ENCODE results near the gene FAM149A. TPM values are rescaled to one million over a fixed set of nuclear protein-coding genes. Genes with fewer than 3 reads are reported as not detected.

The FAM149A gene
- total RNA-seq, 4 donors from 2014 or later, result 8.1 to 13.4 (median 9.7) TPM

DNA sequence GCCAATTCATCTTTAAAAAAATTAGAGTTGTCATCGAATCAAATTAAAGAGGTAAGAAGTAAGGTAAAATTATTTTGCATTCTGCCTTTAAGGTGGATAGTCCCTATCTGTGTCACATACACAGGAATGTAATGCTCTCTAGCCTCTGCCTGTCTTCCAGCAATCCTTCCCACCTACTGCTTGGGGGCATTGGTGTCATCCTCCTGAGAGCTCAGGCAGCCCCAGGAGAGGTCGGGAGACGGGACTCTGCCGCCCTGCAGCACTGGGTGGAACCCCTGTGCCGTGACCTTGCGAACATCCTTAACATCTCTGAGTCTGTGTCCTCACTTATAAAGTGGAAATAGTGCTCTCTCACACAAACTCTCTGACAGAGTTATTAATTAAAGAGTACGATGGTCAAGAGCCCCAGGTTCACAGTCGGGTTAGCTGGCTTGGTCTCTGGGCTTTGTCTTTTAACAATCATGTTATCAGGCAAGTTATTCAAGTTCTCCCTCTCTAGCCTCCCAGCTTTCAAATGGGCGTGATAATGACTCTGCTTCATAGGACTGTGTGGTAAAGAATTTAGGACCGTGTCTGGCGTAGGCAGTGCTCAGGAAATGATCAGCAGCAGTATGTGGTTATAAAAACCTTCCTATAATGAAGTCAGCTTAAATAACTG, 25.4 kb upstream of the FAM149A start:
- Histone ChIP-seq H3K27ac (no peak overlapping the region), H3K27me3 (no peaks in the 10 kb centered on the region), H3K36me3 (no peaks in the 10 kb centered on the region), H3K9me3 (no peaks in the 10 kb centered on the region), H3K4me1 (no peaks in the 10 kb centered on the region), H3K4me3 (replicated peaks in 1 of 3) (no peak overlapping the region)
- intact Hi-C loops (cut with DNase I), result no loop called here
- DNase-seq, result no peak
- 82 to 84% methylated on average over 10 to 11 of the region's 11 CpGs for WGBS, 2 donors
- TF ChIP-seq, protein P1, sequence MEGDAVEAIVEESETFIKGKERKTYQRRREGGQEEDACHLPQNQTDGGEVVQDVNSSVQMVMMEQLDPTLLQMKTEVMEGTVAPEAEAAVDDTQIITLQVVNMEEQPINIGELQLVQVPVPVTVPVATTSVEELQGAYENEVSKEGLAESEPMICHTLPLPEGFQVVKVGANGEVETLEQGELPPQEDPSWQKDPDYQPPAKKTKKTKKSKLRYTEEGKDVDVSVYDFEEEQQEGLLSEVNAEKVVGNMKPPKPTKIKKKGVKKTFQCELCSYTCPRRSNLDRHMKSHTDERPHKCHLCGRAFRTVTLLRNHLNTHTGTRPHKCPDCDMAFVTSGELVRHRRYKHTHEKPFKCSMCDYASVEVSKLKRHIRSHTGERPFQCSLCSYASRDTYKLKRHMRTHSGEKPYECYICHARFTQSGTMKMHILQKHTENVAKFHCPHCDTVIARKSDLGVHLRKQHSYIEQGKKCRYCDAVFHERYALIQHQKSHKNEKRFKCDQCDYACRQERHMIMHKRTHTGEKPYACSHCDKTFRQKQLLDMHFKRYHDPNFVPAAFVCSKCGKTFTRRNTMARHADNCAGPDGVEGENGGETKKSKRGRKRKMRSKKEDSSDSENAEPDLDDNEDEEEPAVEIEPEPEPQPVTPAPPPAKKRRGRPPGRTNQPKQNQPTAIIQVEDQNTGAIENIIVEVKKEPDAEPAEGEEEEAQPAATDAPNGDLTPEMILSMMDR (IDR thresholded peaks at IDR 0.05), result no peak
- TF ChIP-seq POLR2A (IDR thresholded peaks at IDR 0.05), result no peak

DNA sequence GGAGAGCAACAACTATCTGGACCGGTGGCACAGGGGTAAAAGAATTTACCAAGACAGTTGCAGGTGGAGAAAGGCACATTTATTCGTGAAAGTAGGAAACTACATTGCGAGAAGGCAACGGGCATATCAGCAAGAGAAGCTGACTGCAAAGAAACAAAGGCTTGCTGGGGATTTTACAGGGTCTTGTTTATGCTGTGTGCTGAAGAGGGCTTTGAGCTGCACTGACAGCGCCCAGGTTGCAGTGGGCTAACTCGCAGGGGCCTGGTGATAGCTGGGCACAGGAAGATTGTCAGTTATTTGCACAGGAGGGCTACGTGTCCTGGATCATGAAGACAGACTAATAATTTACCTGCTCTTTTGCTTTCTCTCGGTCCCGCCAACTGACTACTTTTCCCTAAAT, 24.8 kb upstream of the FAM149A start:
- intact Hi-C loops (cut with DNase I), result no loop called here
- H3K27me3 ChIP-seq, result no peaks in the 10 kb centered on the region
- no peaks in the 10 kb centered on the region for H3K4me1 ChIP-seq
- 82 to 86% methylated on average over 9 of the region's 9 CpGs for WGBS, 2 donors
- H3K4me3 ChIP-seq (replicated peaks in 1 of 3), result no peak overlapping the region
- no peak for DNase-seq
- no peaks in the 10 kb centered on the region for H3K9me3 ChIP-seq
- TF ChIP-seq, protein P1 (IDR thresholded peaks at IDR 0.05), result no peak
- TF ChIP-seq POLR2A (IDR thresholded peaks at IDR 0.05), result no peak
- H3K36me3 ChIP-seq, result no peaks in the 10 kb centered on the region
- no peak overlapping the region for H3K27ac ChIP-seq

DNA sequence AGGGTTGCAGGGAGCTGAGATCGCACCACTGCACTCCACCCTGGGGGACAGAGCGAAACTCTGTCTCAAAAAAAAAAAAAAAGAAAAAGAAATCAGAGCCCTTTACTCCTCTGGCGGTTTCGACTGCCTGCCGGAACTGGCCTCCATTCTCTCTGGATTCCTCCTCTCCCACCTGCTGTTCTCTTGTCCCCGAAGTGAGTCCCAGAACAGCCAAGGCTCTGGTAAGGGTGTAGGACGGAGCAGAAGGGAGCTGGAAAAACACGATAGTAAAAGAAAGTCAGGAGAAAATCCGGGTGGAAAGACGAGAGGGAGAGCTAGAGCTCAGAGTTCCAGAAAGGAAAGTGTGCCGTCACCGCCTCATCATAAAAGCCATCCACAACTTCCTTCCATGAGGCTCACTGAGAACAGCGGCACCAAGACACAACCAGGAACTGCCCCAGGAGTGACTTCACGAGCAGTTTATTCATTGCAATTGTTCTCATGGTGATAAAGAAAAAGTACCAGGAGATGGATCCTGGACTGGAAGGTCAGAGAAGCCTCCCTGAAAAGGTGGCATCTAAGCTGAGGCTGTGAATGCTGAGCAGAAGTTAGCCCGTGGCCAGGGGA, 23.2 kb upstream of the FAM149A start:
- Histone ChIP-seq H3K36me3 (no peaks in the 10 kb centered on the region), H3K27ac (no peak overlapping the region), H3K4me1 (no peaks in the 10 kb centered on the region), H3K27me3 (no peaks in the 10 kb centered on the region), H3K9me3 (no peaks in the 10 kb centered on the region), H3K4me3 (replicated peaks in 1 of 3) (no peak overlapping the region)
- no peak for TF ChIP-seq POLR2A (IDR thresholded peaks at IDR 0.05)
- TF ChIP-seq, protein P1 (IDR thresholded peaks at IDR 0.05), result no peak
- DNase-seq, result no peak
- WGBS, 2 donors, result 76 to 82% methylated on average over 15 of the region's 15 CpGs
- intact Hi-C loops (cut with DNase I), result no loop called here

DNA sequence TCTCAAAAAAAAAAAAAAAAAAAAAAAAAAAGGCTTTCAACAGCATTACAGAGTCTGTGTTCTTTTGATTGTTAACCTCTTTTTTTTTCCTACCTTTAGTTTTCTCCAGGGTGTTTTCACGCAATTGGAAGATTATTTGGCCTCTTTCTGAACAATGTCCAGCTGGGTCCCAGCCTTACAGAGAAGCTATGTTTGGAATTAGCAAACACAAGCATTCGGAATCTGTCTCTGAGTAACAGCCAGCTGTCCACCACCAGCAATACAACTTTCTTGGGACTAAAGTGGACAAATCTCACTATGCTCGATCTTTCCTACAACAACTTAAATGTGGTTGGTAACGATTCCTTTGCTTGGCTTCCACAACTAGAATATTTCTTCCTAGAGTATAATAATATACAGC, 22.3 kb upstream of the FAM149A start:
- 85 to 88% methylated on average over 4 of the region's 4 CpGs for WGBS, 2 donors
- H3K4me1 ChIP-seq, result no peaks in the 10 kb centered on the region
- no peaks in the 10 kb centered on the region for H3K36me3 ChIP-seq
- intact Hi-C loops (cut with DNase I), result no loop called here
- DNase-seq, result no peak
- TF ChIP-seq, protein P1 (IDR thresholded peaks at IDR 0.05), result no peak
- TF ChIP-seq POLR2A (IDR thresholded peaks at IDR 0.05), result no peak
- H3K9me3 ChIP-seq, result no peaks in the 10 kb centered on the region
- no peak overlapping the region for H3K4me3 ChIP-seq (replicated peaks in 1 of 3)
- H3K27me3 ChIP-seq, result no peaks in the 10 kb centered on the region
- H3K27ac ChIP-seq, result no peak overlapping the region

DNA sequence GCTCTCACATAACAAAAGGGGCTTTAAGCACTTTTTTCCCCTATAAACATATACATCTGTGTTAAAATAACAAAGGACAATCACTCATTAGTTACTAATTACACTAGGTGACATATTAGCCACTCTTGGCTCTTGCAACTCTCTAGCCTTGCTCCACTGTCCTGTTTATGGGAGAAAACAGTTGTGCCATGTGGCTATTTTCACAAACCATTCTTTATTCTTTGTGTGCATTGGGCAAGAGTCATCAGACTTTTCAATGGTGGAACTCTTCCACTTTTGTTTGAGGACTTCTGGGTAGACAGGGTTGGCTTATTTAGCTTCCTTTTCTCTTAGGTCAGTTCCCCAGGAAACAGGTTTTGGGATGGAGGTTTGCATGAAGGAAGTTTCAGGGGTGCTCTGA, 16.0 kb upstream of the FAM149A start:
- Histone ChIP-seq H3K27ac (no peak overlapping the region), H3K9me3 (no peaks in the 10 kb centered on the region), H3K36me3 (no peaks in the 10 kb centered on the region), H3K27me3 (no peaks in the 10 kb centered on the region), H3K4me3 (replicated peaks in 1 of 3) (no peak overlapping the region), H3K4me1 (no peaks in the 10 kb centered on the region)
- no peak for DNase-seq
- intact Hi-C loops (cut with DNase I), result no loop called here
- no peak for TF ChIP-seq POLR2A (IDR thresholded peaks at IDR 0.05)
- TF ChIP-seq, protein P1 (IDR thresholded peaks at IDR 0.05), result no peak

All from thyroid gland (tissue), 4 donors.